Skeletal muscle satellite cell (primary cell): ENCODE measurements around the gene MINDY1.

Source experiments
- H3K27me3 ChIP-seq: 2 replicates; pipeline ENCODE4 v1.7.0; 2013; ENCODE audit warnings: low read length; ENCODE audit not compliant: control insufficient read depth, insufficient read depth
- H3K36me3 ChIP-seq: 2 replicates; pipeline ENCODE4 v1.7.0; 2013; ENCODE audit warnings: mild to moderate bottlenecking, control low read depth, low read length; ENCODE audit not compliant: insufficient read depth
- H3K4me1 ChIP-seq: 2 replicates; pipeline ENCODE4 v1.7.0; 2013; ENCODE audit warnings: low read length; ENCODE audit not compliant: control insufficient read depth, insufficient read depth
- H3K4me2 ChIP-seq: 2 replicates; pipeline ENCODE4 v1.7.0; 2013; ENCODE audit warnings: mild to moderate bottlenecking, low read length
- H3K4me3 ChIP-seq: 2 replicates; pipeline ENCODE4 v1.7.0; 2013; ENCODE audit warnings: low read length
- H3K9ac ChIP-seq: 2 replicates; pipeline ENCODE4 v1.7.0; 2013; ENCODE audit warnings: mild to moderate bottlenecking, low read depth, low read length, moderate library complexity
- H3K9me3 ChIP-seq: replicated peaks from 2 replicates; pipeline ENCODE4 v1.7.0; 2013; ENCODE audit warnings: mild to moderate bottlenecking, control low read depth, low read length

MINDY1 gene

GRCh38 chr1:150970808-150971582, 35.7 kb downstream of the MINDY1 start:
- Histone ChIP-seq H3K4me1 (peaks cover 36% of the 10 kb centered on the region), H3K4me3 (peak overlapping the region; percentile 86), H3K27me3 (no peaks in the 10 kb centered on the region), H3K36me3 (peaks cover 30% of the 10 kb centered on the region), H3K4me2 (peak overlapping the region; percentile 96), H3K9ac (peak overlapping the region; percentile 96), H3K9me3 (no peaks in the 10 kb centered on the region)

DNA sequence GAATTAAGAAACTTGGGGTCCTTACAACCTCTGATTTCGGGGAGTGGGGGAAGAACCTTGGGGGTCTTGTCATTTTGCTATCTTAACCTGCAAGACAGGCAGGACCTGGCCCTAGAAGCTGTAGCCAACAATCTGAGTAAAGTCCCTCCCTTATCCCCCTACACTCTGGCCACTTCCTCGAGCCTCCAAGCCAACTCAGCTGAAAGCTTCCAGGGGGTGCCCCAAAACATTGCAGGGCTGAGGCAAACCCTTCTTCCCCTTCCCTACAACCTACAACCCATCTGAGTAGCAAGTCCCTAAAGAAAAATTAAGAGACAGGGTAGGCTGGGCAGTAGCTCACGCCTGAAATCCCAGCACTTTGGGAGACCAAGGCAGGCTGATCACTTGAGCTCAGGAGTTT, 37.1 kb downstream of the MINDY1 start:
- Histone ChIP-seq H3K9me3 (no peaks in the 10 kb centered on the region), H3K9ac (no peak overlapping the region), H3K36me3 (peaks cover 39% of the 10 kb centered on the region), H3K27me3 (no peaks in the 10 kb centered on the region), H3K4me3 (no peak overlapping the region), H3K4me1 (peaks cover 31% of the 10 kb centered on the region), H3K4me2 (no peak overlapping the region)

- H3K9ac ChIP-seq: no peak overlapping the region
- peaks cover 31% of the 10 kb centered on the region for H3K4me1 ChIP-seq
- H3K9me3 ChIP-seq: no peaks in the 10 kb centered on the region
- H3K4me3 ChIP-seq: no peak overlapping the region
- peaks cover 50% of the 10 kb centered on the region for H3K36me3 ChIP-seq
- no peak overlapping the region for H3K4me2 ChIP-seq
- H3K27me3 ChIP-seq: no peaks in the 10 kb centered on the region
Measured at GRCh38 chr1:150968491-150968890, 38.2 kb downstream of the MINDY1 start.

GRCh38 chr1:150967936-150968335, 38.8 kb downstream of the MINDY1 start:
- Histone ChIP-seq H3K4me3 (no peak overlapping the region), H3K9ac (no peak overlapping the region), H3K4me1 (peaks cover 27% of the 10 kb centered on the region), H3K4me2 (no peak overlapping the region), H3K36me3 (peaks cover 56% of the 10 kb centered on the region), H3K27me3 (no peaks in the 10 kb centered on the region), H3K9me3 (no peaks in the 10 kb centered on the region)

- Histone ChIP-seq H3K4me2 (no peak overlapping the region), H3K4me3 (no peak overlapping the region), H3K27me3 (no peaks in the 10 kb centered on the region), H3K4me1 (peaks cover 8% of the 10 kb centered on the region), H3K9ac (no peak overlapping the region), H3K36me3 (peaks cover 72% of the 10 kb centered on the region), H3K9me3 (no peaks in the 10 kb centered on the region)
Measured at GRCh38 chr1:150966011-150966410, 40.7 kb downstream of the MINDY1 start.

- Histone ChIP-seq H3K4me3 (no peak overlapping the region), H3K9me3 (no peaks in the 10 kb centered on the region), H3K27me3 (no peaks in the 10 kb centered on the region), H3K36me3 (peaks cover 76% of the 10 kb centered on the region), H3K4me1 (peaks cover 4% of the 10 kb centered on the region), H3K4me2 (no peak overlapping the region), H3K9ac (no peak overlapping the region)
Measured at GRCh38 chr1:150965605-150966004, 41.1 kb downstream of the MINDY1 start.

- H3K36me3 ChIP-seq: peaks cover 85% of the 10 kb centered on the region
- no peak overlapping the region for H3K4me3 ChIP-seq
- no peak overlapping the region for H3K4me2 ChIP-seq
- no peaks in the 10 kb centered on the region for H3K27me3 ChIP-seq
- H3K9ac ChIP-seq: no peak overlapping the region
- H3K4me1 ChIP-seq: no peaks in the 10 kb centered on the region
- H3K9me3 ChIP-seq: no peaks in the 10 kb centered on the region
Measured at GRCh38 chr1:150964164-150964489, 42.6 kb downstream of the MINDY1 start.

DNA sequence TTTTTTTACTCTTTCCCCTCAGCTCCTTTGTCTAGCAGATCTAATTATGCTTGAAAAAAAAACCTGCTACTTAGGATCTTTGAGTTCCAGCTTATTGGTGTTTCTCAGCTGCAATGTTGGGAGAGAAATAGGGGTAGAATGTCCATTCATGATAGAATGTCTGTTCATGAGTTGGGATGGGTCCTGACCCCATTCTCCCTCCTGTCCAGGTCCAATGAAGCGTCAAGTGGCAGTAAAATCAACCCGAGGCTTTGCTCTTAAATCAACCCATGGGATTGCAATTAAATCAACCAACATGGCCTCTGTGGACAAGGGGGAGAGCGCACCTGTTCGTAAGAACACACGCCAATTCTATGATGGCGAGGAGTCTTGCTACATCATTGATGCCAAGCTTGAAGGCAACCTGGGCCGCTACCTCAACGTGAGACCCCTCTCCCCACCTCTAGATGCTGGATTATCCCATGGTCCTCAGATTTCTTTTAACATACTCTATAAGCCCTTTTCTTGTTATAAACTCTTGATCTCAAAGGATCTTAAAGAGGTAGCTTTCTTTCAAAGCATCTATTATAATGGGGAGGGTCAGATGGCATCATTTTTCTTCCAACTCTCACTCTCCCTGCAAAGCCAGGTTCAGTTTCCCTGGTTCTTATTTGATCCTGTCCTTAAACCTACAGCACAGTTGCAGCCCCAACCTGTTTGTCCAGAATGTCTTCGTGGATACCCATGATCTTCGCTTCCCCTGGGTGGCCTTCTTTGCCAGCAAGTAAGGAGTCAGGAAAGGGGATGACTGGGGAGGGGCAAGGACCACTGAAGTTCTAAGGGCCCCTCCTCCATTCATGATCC, 43.2 kb downstream of the MINDY1 start:
- no peak overlapping the region for H3K4me3 ChIP-seq
- no peak overlapping the region for H3K9ac ChIP-seq
- H3K36me3 ChIP-seq: peaks cover 85% of the 10 kb centered on the region
- no peaks in the 10 kb centered on the region for H3K9me3 ChIP-seq
- no peak overlapping the region for H3K4me2 ChIP-seq
- H3K4me1 ChIP-seq: no peaks in the 10 kb centered on the region
- no peaks in the 10 kb centered on the region for H3K27me3 ChIP-seq

- Histone ChIP-seq H3K9ac (no peak overlapping the region), H3K9me3 (no peaks in the 10 kb centered on the region), H3K36me3 (peaks cover 75% of the 10 kb centered on the region), H3K27me3 (no peaks in the 10 kb centered on the region), H3K4me3 (no peak overlapping the region), H3K4me1 (no peaks in the 10 kb centered on the region), H3K4me2 (no peak overlapping the region)
Measured at GRCh38 chr1:150961756-150962155, 44.9 kb downstream of the MINDY1 start.

DNA sequence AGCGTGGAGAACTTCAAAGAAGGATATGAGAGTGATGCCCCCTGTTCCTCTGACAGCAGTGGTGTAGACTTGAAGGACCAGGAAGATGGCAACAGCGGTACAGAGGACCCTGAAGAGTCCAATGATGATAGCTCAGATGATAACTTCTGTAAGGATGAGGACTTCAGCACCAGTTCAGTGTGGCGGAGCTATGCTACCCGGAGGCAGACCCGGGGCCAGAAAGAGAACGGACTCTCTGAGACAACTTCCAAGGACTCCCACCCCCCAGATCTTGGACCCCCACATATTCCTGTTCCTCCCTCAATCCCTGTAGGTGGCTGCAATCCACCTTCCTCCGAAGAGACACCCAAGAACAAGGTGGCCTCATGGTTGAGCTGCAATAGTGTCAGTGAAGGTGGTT, 46.1 kb downstream of the MINDY1 start:
- no peak overlapping the region for H3K4me3 ChIP-seq
- H3K27me3 ChIP-seq: no peaks in the 10 kb centered on the region
- H3K36me3 ChIP-seq: peaks cover 67% of the 10 kb centered on the region
- no peak overlapping the region for H3K9ac ChIP-seq
- H3K9me3 ChIP-seq: no peaks in the 10 kb centered on the region
- H3K4me2 ChIP-seq: no peak overlapping the region
- no peaks in the 10 kb centered on the region for H3K4me1 ChIP-seq

GRCh38 chr1:150957666-150958065, 49.0 kb downstream of the MINDY1 start:
- H3K4me3 ChIP-seq: no peak overlapping the region
- no peak overlapping the region for H3K4me2 ChIP-seq
- no peaks in the 10 kb centered on the region for H3K27me3 ChIP-seq
- no peak overlapping the region for H3K9ac ChIP-seq
- no peaks in the 10 kb centered on the region for H3K4me1 ChIP-seq
- H3K9me3 ChIP-seq: no peaks in the 10 kb centered on the region
- H3K36me3 ChIP-seq: peaks cover 43% of the 10 kb centered on the region
